Mesendoderm (in vitro differentiated cells): ENCODE results near the gene CCDC148.

Experiments used
- DNase-seq: peaks from one replicate; pipeline ENCODE4 v3.0.0; 2013
- H2AK5ac ChIP-seq: 2 replicates; pipeline ENCODE4 v1.6.1; 2013; ENCODE audit warnings: low read length, inconsistent platforms
- H2BK120ac ChIP-seq: 2 replicates; pipeline ENCODE4 v1.6.1; 2013; ENCODE audit warnings: low read depth, mild to moderate bottlenecking, low read length, moderate library complexity, mixed read lengths
- H2BK15ac ChIP-seq: replicated peaks from 2 replicates; pipeline ENCODE4 v1.6.1; 2013; ENCODE audit warnings: low read depth, mild to moderate bottlenecking, moderate library complexity
- H2BK5ac ChIP-seq: 2 replicates; pipeline ENCODE4 v1.6.1; 2013; ENCODE audit warnings: low read length, inconsistent platforms
- H3K18ac ChIP-seq: 2 replicates; pipeline ENCODE4 v1.6.1; 2013; ENCODE audit warnings: mild to moderate bottlenecking, low read length, mixed read lengths
- H3K23ac ChIP-seq: one replicate; pipeline ENCODE4 v1.6.1; 2013; ENCODE audit warnings: low read length
- H3K27ac ChIP-seq: 2 replicates; pipeline ENCODE4 v1.5.1; 2013; ENCODE audit warnings: low read depth, mild to moderate bottlenecking, inconsistent platforms, low read length, moderate library complexity
- H3K27me3 ChIP-seq: 2 replicates; pipeline ENCODE4 v1.6.1; 2013; ENCODE audit warnings: low read length, control low read depth, mild to moderate bottlenecking, inconsistent platforms; ENCODE audit not compliant: insufficient read depth, poor library complexity
- H3K36me3 ChIP-seq: 2 replicates; pipeline ENCODE4 v1.6.1; 2013; ENCODE audit warnings: low read length, inconsistent platforms; ENCODE audit not compliant: control insufficient read depth, insufficient read depth
- H3K4ac ChIP-seq: one replicate; pipeline ENCODE4 v1.6.1; 2013; ENCODE audit warnings: low read depth, mild to moderate bottlenecking, low read length, moderate library complexity
- H3K4me1 ChIP-seq: 2 replicates; pipeline ENCODE4 v1.6.1; 2013; ENCODE audit warnings: low read depth, low read length, inconsistent platforms; ENCODE audit not compliant: control insufficient read depth
- H3K4me2 ChIP-seq: 2 replicates; pipeline ENCODE4 v1.6.1; 2013; ENCODE audit warnings: low read length
- H3K4me3 ChIP-seq: 2 replicates; pipeline ENCODE4 v1.5.1; 2013; ENCODE audit warnings: mild to moderate bottlenecking, low read length
- H3K56ac ChIP-seq: one replicate; pipeline ENCODE4 v1.6.1; 2013; ENCODE audit warnings: low read length
- H3K79me1 ChIP-seq: 2 replicates; pipeline ENCODE4 v1.6.1; 2013; ENCODE audit warnings: low read length, inconsistent platforms
- H3K79me2 ChIP-seq: 2 replicates; pipeline ENCODE4 v1.6.1; 2013; ENCODE audit warnings: mild to moderate bottlenecking, low read length; ENCODE audit not compliant: control insufficient read depth, insufficient read depth
- H3K9ac ChIP-seq: 2 replicates; pipeline ENCODE4 v1.6.1; 2013; ENCODE audit warnings: low read length, inconsistent platforms
- H4K5ac ChIP-seq: one replicate; pipeline ENCODE4 v1.6.1; 2013; ENCODE audit warnings: low read length
- H4K8ac ChIP-seq: one replicate; pipeline ENCODE4 v1.6.1; 2013; ENCODE audit warnings: low read depth, mild to moderate bottlenecking, control low read depth, low read length, moderate library complexity
- WGBS: extraction: QIAGEN DNeasy Blood & Tissue Kit; methylation state at CpG from one replicate; pipeline ENCODE4 v1.1.7; 2013; ENCODE audit warnings: low lambda C conversion rate, missing lambda C conversion rate; ENCODE audit not compliant: insufficient coverage; ENCODE audit errors: extremely low coverage; 5-methylcytosine and 5-hydroxymethylcytosine counted together

The CCDC148 gene

DNA sequence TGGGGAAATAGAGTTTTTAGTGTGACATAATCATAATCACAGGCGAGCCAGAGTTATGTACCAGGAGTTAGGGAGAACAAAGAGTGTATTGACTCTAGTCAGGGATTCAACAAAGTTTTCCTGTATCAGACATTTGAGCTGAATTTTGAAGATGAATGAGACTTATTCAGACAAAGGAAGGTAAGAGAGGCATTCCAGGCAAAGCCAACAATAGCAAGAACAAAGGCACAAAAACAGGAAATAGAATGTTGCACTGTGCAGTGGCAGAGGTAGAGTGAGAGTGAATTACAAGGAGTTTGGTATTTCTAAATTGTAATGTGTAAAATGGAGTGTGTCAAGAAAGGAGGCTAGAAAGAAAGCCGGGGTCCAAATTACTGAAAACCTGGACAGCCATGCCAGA, 156.2 kb downstream of the CCDC148 start:
- no CpG with 5 or more reads among the region's 2 CpGs for WGBS
- H3K23ac ChIP-seq = no peak overlapping the region
- H3K4ac ChIP-seq = no peak overlapping the region
- H2BK120ac ChIP-seq = no peak overlapping the region
- no peak overlapping the region for H3K4me2 ChIP-seq
- no peak overlapping the region for H3K4me3 ChIP-seq
- no peak overlapping the region for H3K27ac ChIP-seq
- no peak for DNase-seq
- H4K8ac ChIP-seq = no peak overlapping the region
- H3K36me3 ChIP-seq = no peaks in the 10 kb centered on the region
- no peak overlapping the region for H3K9ac ChIP-seq
- no peak overlapping the region for H2AK5ac ChIP-seq
- H3K79me2 ChIP-seq = no peaks in the 10 kb centered on the region
- no peak overlapping the region for H2BK15ac ChIP-seq
- no peak overlapping the region for H2BK5ac ChIP-seq
- H3K4me1 ChIP-seq = no peaks in the 10 kb centered on the region
- no peaks in the 10 kb centered on the region for H3K27me3 ChIP-seq
- H3K56ac ChIP-seq = no peak overlapping the region
- H3K18ac ChIP-seq = no peak overlapping the region
- no peak overlapping the region for H4K5ac ChIP-seq
- no peaks in the 10 kb centered on the region for H3K79me1 ChIP-seq

DNA sequence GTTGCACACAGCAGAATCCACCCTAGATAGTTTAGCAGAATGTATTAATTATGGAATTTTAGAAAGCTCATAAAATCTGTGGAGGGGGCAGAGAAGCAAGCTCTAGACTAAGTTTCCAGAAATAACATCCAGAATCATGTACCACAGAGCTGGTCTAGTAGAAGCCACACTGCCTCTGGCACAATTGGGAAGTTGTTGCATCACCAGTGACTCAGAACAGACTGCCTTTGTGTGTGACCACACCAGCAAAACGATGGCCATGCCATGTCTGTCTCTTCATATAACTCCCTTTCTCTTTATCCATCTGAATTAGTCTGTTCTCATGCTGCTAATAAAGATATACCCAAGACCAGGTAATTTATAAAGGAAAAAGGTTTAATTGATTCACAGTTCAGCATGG, 158.9 kb downstream of the CCDC148 start:
- Histone ChIP-seq H3K36me3 (no peaks in the 10 kb centered on the region), H2BK5ac (no peak overlapping the region), H3K4me3 (no peak overlapping the region), H3K79me1 (no peaks in the 10 kb centered on the region), H3K27me3 (no peaks in the 10 kb centered on the region), H3K4ac (no peak overlapping the region), H4K5ac (no peak overlapping the region), H2BK120ac (no peak overlapping the region), H2AK5ac (no peak overlapping the region), H3K18ac (no peak overlapping the region), H3K4me1 (no peaks in the 10 kb centered on the region), H3K23ac (no peak overlapping the region), H3K27ac (no peak overlapping the region), H3K4me2 (no peak overlapping the region), H2BK15ac (no peak overlapping the region), H3K56ac (no peak overlapping the region), H3K9ac (no peak overlapping the region), H3K79me2 (no peaks in the 10 kb centered on the region), H4K8ac (no peak overlapping the region)
- no peak for DNase-seq
- no CpG with 5 or more reads among the region's 1 CpG for WGBS

DNA sequence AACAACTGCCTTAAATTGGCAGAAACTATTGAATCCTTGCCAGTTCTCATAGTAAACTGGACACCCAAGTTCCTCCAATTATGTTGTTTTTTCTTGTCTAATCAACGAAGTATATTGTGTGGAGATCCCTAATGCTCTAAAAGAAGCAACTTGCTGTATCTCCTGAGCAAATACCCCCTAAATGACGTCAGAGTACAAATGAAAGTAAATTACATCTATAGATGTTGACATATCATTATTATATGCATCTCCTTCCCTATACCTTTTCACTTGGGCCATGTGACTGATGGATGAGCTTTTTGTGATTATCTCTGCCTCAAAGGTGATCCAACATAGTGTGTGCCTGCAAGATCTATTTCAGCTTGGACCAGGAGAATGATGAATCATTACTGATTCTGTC, 159.4 kb downstream of the CCDC148 start:
- Histone ChIP-seq H2BK5ac (no peak overlapping the region), H3K9ac (no peak overlapping the region), H3K79me1 (no peaks in the 10 kb centered on the region), H2AK5ac (no peak overlapping the region), H2BK15ac (no peak overlapping the region), H4K8ac (no peak overlapping the region), H3K18ac (no peak overlapping the region), H3K4me1 (no peaks in the 10 kb centered on the region), H4K5ac (no peak overlapping the region), H3K4me2 (no peak overlapping the region), H2BK120ac (no peak overlapping the region), H3K27me3 (no peaks in the 10 kb centered on the region), H3K4me3 (no peak overlapping the region), H3K23ac (no peak overlapping the region), H3K4ac (no peak overlapping the region), H3K79me2 (no peaks in the 10 kb centered on the region), H3K56ac (no peak overlapping the region), H3K27ac (no peak overlapping the region), H3K36me3 (no peaks in the 10 kb centered on the region)
- DNase-seq = no peak
- no CpG with 5 or more reads among the region's 2 CpGs for WGBS

DNA sequence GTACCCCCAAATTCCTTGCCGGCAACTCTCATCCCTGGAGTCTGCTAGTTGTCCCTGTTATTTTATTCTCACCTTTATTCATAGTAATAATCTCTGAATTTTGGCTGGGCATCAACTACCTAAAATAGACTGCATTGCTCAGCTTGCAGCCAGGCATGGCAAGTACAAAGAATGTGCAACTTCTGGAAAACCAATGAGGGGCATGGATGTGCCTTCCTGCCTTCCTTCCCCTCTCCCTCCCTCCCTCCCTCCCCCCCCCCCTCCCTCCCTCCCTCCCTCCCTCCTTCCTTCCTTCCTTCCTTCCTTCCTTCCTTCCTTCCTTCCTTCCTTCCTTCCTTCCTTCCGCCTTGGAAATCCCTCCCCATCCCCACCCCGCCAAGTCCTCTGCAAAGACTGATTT, 162.8 kb downstream of the CCDC148 start:
- H3K79me1 ChIP-seq = no peaks in the 10 kb centered on the region
- H3K27ac ChIP-seq = no peak overlapping the region
- no peak overlapping the region for H2BK120ac ChIP-seq
- no peak overlapping the region for H2BK5ac ChIP-seq
- H3K4me3 ChIP-seq = no peak overlapping the region
- H3K18ac ChIP-seq = no peak overlapping the region
- H3K4me1 ChIP-seq = no peaks in the 10 kb centered on the region
- H3K23ac ChIP-seq = no peak overlapping the region
- no peak overlapping the region for H4K8ac ChIP-seq
- no CpG with 5 or more reads among the region's 3 CpGs for WGBS
- no peak for DNase-seq
- H3K9ac ChIP-seq = no peak overlapping the region
- H4K5ac ChIP-seq = no peak overlapping the region
- no peaks in the 10 kb centered on the region for H3K79me2 ChIP-seq
- H3K56ac ChIP-seq = no peak overlapping the region
- H2BK15ac ChIP-seq = no peak overlapping the region
- H2AK5ac ChIP-seq = no peak overlapping the region
- H3K4ac ChIP-seq = no peak overlapping the region
- H3K36me3 ChIP-seq = no peaks in the 10 kb centered on the region
- no peak overlapping the region for H3K4me2 ChIP-seq
- no peaks in the 10 kb centered on the region for H3K27me3 ChIP-seq

DNA sequence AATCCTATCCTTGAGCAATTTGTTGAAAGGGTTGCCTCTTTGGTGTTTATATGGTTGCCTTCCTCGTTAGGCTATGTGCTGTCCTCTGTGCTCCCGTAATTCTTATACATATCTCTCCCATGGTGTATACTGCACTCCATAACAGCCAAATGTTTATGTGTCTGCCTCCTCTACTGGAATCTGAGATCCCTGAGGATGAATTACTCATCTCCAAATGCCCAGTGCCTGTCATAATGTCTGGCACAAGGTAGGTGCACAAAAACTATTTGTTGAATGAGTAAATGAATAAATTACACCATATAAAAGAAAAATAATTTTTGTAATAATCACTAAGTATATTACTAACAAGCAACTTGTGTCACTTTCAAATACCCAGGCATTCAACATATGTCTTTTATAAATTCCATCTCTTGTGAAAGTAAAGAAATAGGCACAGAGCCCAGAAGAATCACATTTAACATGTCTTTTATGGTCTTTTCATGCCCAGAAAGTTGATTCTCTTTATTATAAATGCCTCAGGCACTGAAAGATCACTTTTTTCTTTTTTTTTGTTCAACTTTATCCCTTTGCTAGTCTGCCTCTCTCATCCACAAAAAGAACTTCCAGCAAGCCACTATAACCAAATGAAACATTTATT, 164.9 kb downstream of the CCDC148 start:
- no CpG with 5 or more reads among the region's 2 CpGs for WGBS
- H3K23ac ChIP-seq = no peak overlapping the region
- DNase-seq = no peak
- no peak overlapping the region for H3K27ac ChIP-seq
- H3K27me3 ChIP-seq = no peaks in the 10 kb centered on the region
- H3K4me1 ChIP-seq = no peaks in the 10 kb centered on the region
- H3K4me2 ChIP-seq = no peak overlapping the region
- no peak overlapping the region for H3K4ac ChIP-seq
- H3K18ac ChIP-seq = no peak overlapping the region
- H4K5ac ChIP-seq = no peak overlapping the region
- no peak overlapping the region for H2BK120ac ChIP-seq
- no peaks in the 10 kb centered on the region for H3K79me2 ChIP-seq
- no peaks in the 10 kb centered on the region for H3K36me3 ChIP-seq
- no peak overlapping the region for H3K56ac ChIP-seq
- H2BK5ac ChIP-seq = no peak overlapping the region
- no peak overlapping the region for H4K8ac ChIP-seq
- H2AK5ac ChIP-seq = no peak overlapping the region
- no peak overlapping the region for H2BK15ac ChIP-seq
- no peak overlapping the region for H3K4me3 ChIP-seq
- no peak overlapping the region for H3K9ac ChIP-seq
- H3K79me1 ChIP-seq = no peaks in the 10 kb centered on the region

DNA sequence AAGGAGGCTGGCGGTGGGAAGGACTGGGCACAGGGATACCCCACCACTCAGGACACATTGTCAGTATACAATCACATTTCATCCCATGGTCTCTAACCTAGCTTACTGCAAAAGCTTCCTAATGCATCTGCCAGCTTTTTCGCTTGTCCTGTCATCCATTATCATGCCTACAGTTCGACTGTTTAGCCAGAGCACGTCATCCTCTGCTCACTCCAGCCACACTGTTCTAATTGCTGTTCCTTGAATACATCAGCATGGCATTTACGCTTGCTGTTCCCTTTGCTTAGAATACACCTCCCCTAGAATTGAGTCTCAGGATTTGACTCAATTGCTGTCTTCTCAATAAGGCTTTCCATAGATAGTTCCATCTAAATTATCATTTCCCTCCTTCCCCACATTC, 166.3 kb downstream of the CCDC148 start:
- H3K27ac ChIP-seq = no peak overlapping the region
- no peaks in the 10 kb centered on the region for H3K4me1 ChIP-seq
- no peak overlapping the region for H3K4ac ChIP-seq
- no peak overlapping the region for H2BK120ac ChIP-seq
- H2BK5ac ChIP-seq = no peak overlapping the region
- no peaks in the 10 kb centered on the region for H3K79me2 ChIP-seq
- WGBS = no CpG with 5 or more reads among the region's 5 CpGs
- H3K36me3 ChIP-seq = no peaks in the 10 kb centered on the region
- no peak overlapping the region for H3K4me3 ChIP-seq
- no peak overlapping the region for H3K4me2 ChIP-seq
- H4K8ac ChIP-seq = no peak overlapping the region
- no peak overlapping the region for H3K18ac ChIP-seq
- H2AK5ac ChIP-seq = no peak overlapping the region
- H3K27me3 ChIP-seq = no peaks in the 10 kb centered on the region
- H2BK15ac ChIP-seq = no peak overlapping the region
- no peak overlapping the region for H3K9ac ChIP-seq
- H3K23ac ChIP-seq = no peak overlapping the region
- no peak for DNase-seq
- H4K5ac ChIP-seq = no peak overlapping the region
- no peak overlapping the region for H3K56ac ChIP-seq
- H3K79me1 ChIP-seq = no peaks in the 10 kb centered on the region
